GM18868 (cell line): ENCODE data around the gene NPEPL1.
"Not testable (repeated sequence)": the region's sequence is repeated elsewhere in the genome, so short reads cannot be mapped to it uniquely, and the experiment has no call there.

Experiments used
- ATAC-seq: cut with Tn5 transposase; IDR thresholded peaks from one replicate; pipeline ENCODE4 v1.9.1; 2021; ENCODE audit warnings: mild to moderate bottlenecking, moderate library complexity; ENCODE audit not compliant: unreplicated experiment

The NPEPL1 gene

GRCh38 chr20:58692579-58693225, at the start of gene NPEPL1:
TSS of gene NPEPL1 (plus strand) at chr20:58692800. CDS start at chr20:58692901, 101 bp downstream.
- peak; percentile 93 for ATAC-seq

GRCh38 chr20:58642896-58643295, 49.7 kb upstream of the NPEPL1 start:
- ATAC-seq = not testable (repeated sequence)

GRCh38 chr20:58645412-58645968, 47.1 kb upstream of the NPEPL1 start:
- ATAC-seq = no peak

GRCh38 chr20:58646257-58646656, 46.3 kb upstream of the NPEPL1 start:
- ATAC-seq = no peak

GRCh38 chr20:58646703-58647102, 45.9 kb upstream of the NPEPL1 start:
- no peak for ATAC-seq

GRCh38 chr20:58647162-58647795, 45.3 kb upstream of the NPEPL1 start:
- ATAC-seq = no peak

- no peak for ATAC-seq
Observed at GRCh38 chr20:58647796-58648501, 44.7 kb upstream of the NPEPL1 start.

- ATAC-seq = not testable (repeated sequence)
Observed at GRCh38 chr20:58648502-58648825, 44.1 kb upstream of the NPEPL1 start.

GRCh38 chr20:58649288-58650180, 43.1 kb upstream of the NPEPL1 start:
- ATAC-seq = no peak

GRCh38 chr20:58650181-58650775, 42.3 kb upstream of the NPEPL1 start:
- ATAC-seq = peak; percentile 18

GRCh38 chr20:58650776-58651558, 41.6 kb upstream of the NPEPL1 start, which contains the start of gene STX16:
TSS of gene STX16 (plus strand) at chr20:58651283. CDS start at chr20:58652007, 724 bp downstream.
- peak; percentile 67 for ATAC-seq

GRCh38 chr20:58651559-58651945, 41.0 kb upstream of the NPEPL1 start:
- no peak for ATAC-seq

- peak; percentile 45 for ATAC-seq
Observed at GRCh38 chr20:58651946-58652605, 40.5 kb upstream of the NPEPL1 start.

GRCh38 chr20:58652606-58653294, 39.9 kb upstream of the NPEPL1 start:
- ATAC-seq = peak; percentile 1

GRCh38 chr20:58654337-58654736, 38.3 kb upstream of the NPEPL1 start:
- no peak for ATAC-seq

GRCh38 chr20:58655328-58656107, 37.1 kb upstream of the NPEPL1 start:
- ATAC-seq = no peak

GRCh38 chr20:58656831-58657230, 35.8 kb upstream of the NPEPL1 start:
- no peak for ATAC-seq

GRCh38 chr20:58657262-58657661, 35.3 kb upstream of the NPEPL1 start:
- ATAC-seq = no peak
